Effector memory CD8-positive, alpha-beta T cell (primary cell): ENCODE results near the gene GRB14.

Experiments used
- ATAC-seq: fragments of 150-1000 bp; cut with Tn5 transposase; replicated peaks from 2 replicates; pipeline ENCODE4 v1.10.0; 2021; ENCODE audit warnings: mild to moderate bottlenecking, moderate library complexity
- DNase-seq, 3 experiments: peaks; one replicate each; pipeline ENCODE4 v3.0.0; 2021
- H3K27ac Mint-ChIP-seq, 2 donors: one replicate each; pipeline ENCODE4 v1.8.0; 2022; ENCODE audit warnings: mild to moderate bottlenecking in 2 of 2, mixed read lengths in 2 of 2, moderate library complexity in 2 of 2
- H3K27me3 Mint-ChIP-seq, 2 donors: one replicate each; pipeline ENCODE4 v1.8.0; 2022; ENCODE audit warnings: mixed read lengths in 2 of 2
- H3K36me3 Mint-ChIP-seq: one replicate; pipeline ENCODE4 v1.8.0; 2022; ENCODE audit warnings: mild to moderate bottlenecking, moderate library complexity, mixed read lengths; ENCODE audit not compliant: insufficient read depth
- H3K4me1 Mint-ChIP-seq, 2 donors: one replicate each; pipeline ENCODE4 v1.8.0; 2022; ENCODE audit warnings: low read depth in 2 of 2, mixed read lengths in 2 of 2
- H3K4me3 Mint-ChIP-seq, 2 donors: one replicate each; pipeline ENCODE4 v1.8.0; 2022; ENCODE audit warnings: mild to moderate bottlenecking in 2 of 2, mixed read lengths in 2 of 2, moderate library complexity in 2 of 2
- H3K9me3 Mint-ChIP-seq, 2 donors: one replicate each; pipeline ENCODE4 v1.8.0; 2022; ENCODE audit warnings: mixed read lengths in 2 of 2
- total RNA-seq, 9 experiments: gene quantifications; one replicate each; lab custom pipeline; 2026; lab: John Stamatoyannopoulos, UW

Gene GRB14
- 0 to 0.42 (median 0) reads per million in 9 experiments for total RNA-seq

DNA sequence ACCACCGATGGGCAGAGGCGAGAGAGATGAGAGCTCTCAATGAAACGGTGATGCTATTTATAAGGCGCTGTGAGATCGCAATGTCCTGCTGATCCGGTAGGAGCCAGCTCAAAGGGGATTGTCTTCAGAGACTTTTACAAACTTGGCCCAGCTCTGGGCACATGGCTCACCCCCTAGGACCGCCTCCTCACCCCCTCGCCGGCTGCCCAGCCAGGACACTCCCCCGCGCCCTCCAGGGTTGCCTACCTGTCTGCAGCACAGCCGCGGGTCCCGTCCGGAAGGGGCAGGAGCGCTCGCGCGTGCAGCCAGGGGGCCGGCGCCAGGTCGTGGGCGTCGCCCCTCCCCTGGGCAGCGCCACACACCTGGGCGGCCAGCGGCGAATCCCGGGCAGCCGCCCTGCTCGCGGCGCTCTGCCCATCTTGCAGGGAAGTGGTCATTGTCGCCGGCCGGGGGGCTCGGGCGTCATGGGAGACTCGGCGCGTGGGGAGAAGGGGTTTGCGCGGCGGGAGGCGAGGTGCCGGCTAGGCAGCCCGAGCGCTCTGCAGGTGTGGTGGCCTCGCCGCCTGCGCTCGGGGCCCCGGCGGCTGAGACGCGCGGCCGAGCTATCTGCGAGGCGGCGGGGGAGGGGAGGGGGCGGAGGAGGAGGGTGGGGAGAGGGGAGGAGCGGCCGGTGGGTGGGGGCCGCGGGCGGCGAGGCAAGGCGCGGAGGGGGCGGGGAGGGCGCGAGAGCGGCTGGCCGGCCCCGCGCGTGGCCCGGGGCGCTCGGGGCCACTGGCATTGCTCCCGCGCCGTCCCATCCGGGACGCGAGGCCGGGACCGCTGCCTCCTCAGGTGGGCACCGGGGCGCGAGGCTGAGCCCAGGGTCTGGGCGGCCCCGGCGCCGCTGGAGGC lies at the start of gene GRB14:
TSS of gene GRB14 (minus strand) at position 610 of the 891 bp plus-strand sequence. CDS start at position 437, 173 bp downstream.
- H3K36me3 Mint-ChIP-seq: no peaks in the 10 kb centered on the region
- DNase-seq: no peak
- H3K4me1 Mint-ChIP-seq: peaks cover 0 to 1% of the 10 kb centered on the region in 2 donors
- ATAC-seq: no peak
- no peak within 1 kb of the TSS for H3K4me3 Mint-ChIP-seq
- peaks cover 3 to 7% of the 10 kb centered on the region in 2 donors for H3K9me3 Mint-ChIP-seq
- H3K27ac Mint-ChIP-seq: no peak within 1 kb of the TSS
- H3K27me3 Mint-ChIP-seq: no peaks in the 10 kb centered on the region

DNA sequence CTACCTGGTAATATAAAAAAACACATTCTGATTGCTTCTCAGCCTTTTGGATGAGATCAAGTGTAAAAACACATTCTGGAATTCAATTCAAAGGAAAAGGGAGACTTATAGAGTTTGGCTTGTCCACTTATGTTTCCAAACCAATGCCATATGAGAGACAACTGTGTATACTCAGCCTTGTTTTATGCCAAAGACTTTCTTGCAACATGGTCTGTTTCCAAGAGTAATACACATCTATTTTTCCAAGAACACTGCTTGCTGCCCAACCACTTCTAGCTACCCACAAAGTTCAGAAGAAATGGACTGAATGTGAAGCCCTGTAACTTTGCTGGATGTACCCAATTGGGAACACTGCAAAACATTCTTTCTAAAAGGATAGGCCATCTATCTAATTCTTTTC lies 48.0 kb upstream of the GRB14 start:
- Mint-ChIP-seq H3K9me3 (peaks cover 0 to 7% of the 10 kb centered on the region in 2 donors), H3K36me3 (no peaks in the 10 kb centered on the region), H3K27me3 (no peaks in the 10 kb centered on the region), H3K4me1 (no peaks in the 10 kb centered on the region), H3K27ac (no peak overlapping the region), H3K4me3 (no peak overlapping the region)
- DNase-seq (no peak), ATAC-seq (no peak)

DNA sequence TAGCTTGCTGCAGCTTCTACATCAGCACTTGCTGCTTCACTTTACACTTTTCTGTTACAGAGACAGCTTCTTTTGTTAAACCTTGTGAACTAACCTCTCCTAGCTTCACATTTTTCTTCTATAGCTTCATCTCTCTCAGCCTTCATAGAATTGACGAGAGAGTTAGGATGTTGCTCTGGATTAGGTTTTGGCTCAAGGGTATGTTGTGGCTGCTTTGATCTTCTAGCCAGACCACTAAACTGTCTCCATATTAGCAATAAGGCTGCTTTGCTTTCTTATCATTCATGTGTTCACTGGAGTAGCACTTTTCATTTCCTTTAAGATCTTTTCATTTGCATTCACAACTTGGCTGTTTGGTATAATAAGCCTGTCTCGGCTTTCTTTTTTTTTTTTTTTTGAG lies 46.3 kb upstream of the GRB14 start:
- ATAC-seq (no peak), DNase-seq (no peak)
- Mint-ChIP-seq H3K27me3 (no peaks in the 10 kb centered on the region), H3K4me3 (no peak overlapping the region), H3K4me1 (no peaks in the 10 kb centered on the region), H3K9me3 (peaks cover 2 to 7% of the 10 kb centered on the region in 2 donors), H3K36me3 (no peaks in the 10 kb centered on the region), H3K27ac (no peak overlapping the region)

DNA sequence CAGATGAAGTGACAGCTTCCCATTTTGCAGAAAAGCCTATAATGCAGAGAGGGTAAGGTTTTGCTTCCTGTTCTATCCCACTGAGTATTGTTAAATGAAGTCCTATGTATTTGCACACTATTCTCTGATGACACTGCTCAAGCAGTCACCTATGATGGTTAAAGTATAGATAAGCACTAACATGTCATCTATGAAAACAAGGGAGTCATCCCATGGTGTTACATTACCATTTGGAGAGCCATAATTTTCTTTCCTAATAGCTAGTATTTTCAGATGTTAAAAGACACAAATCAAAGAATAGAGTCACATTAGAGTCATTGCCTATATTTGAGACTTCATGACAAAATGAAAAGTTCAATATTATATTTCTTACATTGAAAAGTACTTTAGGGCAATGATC lies 42.8 kb upstream of the GRB14 start:
- Mint-ChIP-seq H3K4me3 (no peak overlapping the region), H3K36me3 (no peaks in the 10 kb centered on the region), H3K27ac (no peak overlapping the region), H3K27me3 (no peaks in the 10 kb centered on the region), H3K4me1 (no peaks in the 10 kb centered on the region), H3K9me3 (peaks cover 6 to 13% of the 10 kb centered on the region in 2 donors)
- ATAC-seq: no peak
- no peak for DNase-seq

DNA sequence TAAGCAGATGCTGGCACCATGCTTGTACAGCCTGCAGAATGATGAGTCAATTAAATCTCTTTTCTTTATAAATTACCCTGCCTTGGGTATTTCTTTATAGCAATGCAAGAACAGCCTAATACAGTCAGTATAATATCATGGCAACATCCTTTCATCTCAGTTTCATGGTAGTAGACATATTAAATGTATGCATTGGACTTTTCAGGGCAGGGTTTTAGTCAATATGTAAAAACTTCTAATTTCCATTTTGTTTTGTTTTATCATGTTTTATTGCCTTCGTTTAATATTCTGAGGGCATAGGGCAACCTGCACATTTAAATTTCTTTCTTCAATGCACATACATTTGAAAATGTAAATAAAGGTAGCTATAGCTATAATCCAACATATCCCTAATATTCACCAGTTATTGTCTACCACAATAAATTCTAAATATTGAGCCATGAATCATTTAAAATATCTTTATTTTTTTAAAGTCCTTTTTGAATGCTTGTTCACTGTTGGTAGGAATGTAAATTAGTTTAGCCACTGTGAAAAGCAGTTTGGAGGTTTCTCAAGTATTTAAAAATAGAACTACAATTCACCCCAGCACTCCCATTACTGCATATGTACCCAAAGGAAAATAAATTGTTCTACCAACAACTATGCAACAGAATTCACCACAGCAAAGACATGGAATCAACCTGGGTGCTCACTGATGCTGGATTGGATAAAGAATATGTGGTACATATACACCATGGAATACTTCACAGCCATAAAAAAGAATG lies 41.8 kb upstream of the GRB14 start:
- Mint-ChIP-seq H3K9me3 (peaks cover 9 to 13% of the 10 kb centered on the region in 2 donors), H3K27ac (no peak overlapping the region), H3K36me3 (no peaks in the 10 kb centered on the region), H3K27me3 (no peaks in the 10 kb centered on the region), H3K4me3 (no peak overlapping the region), H3K4me1 (no peaks in the 10 kb centered on the region)
- no peak for ATAC-seq
- no peak for DNase-seq

DNA sequence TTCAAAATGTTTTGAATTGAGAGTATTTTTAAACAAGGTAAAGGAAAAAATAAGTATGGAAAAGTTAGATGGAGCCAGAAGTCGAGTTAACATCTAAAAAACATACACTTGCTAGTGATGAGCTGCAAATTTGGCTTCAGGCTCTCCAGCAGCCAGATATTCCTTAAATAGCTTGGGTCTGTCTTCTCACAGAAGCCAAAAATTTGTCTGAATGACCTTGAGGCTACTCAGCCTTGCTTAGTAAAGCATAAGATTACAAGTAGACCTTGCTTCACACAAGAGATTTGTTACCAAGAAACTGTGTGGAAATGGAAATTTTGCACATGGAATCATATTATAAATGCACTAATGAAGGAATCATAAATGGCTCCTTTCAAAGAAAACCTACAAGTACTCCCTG lies 40.8 kb upstream of the GRB14 start:
- no peaks in the 10 kb centered on the region for H3K27me3 Mint-ChIP-seq
- H3K27ac Mint-ChIP-seq: no peak overlapping the region
- no peaks in the 10 kb centered on the region for H3K4me1 Mint-ChIP-seq
- peaks cover 12 to 13% of the 10 kb centered on the region in 2 donors for H3K9me3 Mint-ChIP-seq
- H3K36me3 Mint-ChIP-seq: no peaks in the 10 kb centered on the region
- H3K4me3 Mint-ChIP-seq: no peak overlapping the region
- no peak for DNase-seq
- ATAC-seq: no peak

DNA sequence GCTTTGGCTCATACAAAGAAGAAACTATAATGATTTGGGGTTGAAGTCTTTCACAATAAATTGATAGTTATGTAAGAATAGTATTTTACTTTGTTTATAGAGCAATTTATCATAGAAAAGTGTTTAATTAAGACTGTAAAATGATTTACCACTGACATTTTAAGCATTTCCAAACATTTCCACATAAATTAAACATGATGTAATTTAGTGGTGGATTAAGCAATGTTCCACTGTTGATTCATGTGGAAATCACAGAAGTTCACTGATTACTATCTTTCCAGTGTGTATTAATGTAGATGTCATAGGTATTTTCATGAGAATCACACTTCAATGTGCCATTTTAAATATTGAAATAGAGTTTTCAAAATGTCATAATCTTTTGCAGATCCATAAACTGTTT lies 40.1 kb upstream of the GRB14 start:
- Mint-ChIP-seq H3K27ac (no peak overlapping the region), H3K36me3 (no peaks in the 10 kb centered on the region), H3K27me3 (no peaks in the 10 kb centered on the region), H3K4me1 (no peaks in the 10 kb centered on the region), H3K9me3 (peaks cover 6 to 13% of the 10 kb centered on the region in 2 donors), H3K4me3 (no peak overlapping the region)
- DNase-seq (no peak), ATAC-seq (no peak)

DNA sequence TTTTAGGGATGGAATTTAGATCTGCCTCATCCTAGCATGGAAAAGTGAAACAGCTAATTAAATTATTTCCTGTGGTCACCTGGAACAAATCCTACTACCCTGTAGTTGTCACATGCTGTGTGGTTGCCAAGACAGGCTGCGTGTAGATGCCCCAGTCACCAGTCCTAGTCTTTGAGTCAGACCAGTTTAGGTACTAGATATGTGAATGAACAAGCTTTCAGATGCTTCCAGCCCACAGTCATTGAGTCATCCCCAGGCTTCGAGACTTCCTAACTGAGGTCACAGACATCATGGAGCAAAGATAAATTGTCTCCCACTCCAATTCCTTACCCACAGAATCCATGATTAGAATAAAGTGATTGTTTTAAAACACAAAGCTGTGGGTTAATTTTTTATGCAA lies 35.8 kb upstream of the GRB14 start:
- H3K4me3 Mint-ChIP-seq: no peak overlapping the region
- ATAC-seq: no peak
- peaks cover 15 to 17% of the 10 kb centered on the region in 2 donors for H3K9me3 Mint-ChIP-seq
- H3K4me1 Mint-ChIP-seq: no peaks in the 10 kb centered on the region
- H3K27ac Mint-ChIP-seq: no peak overlapping the region
- DNase-seq: no peak
- no peaks in the 10 kb centered on the region for H3K27me3 Mint-ChIP-seq
- no peaks in the 10 kb centered on the region for H3K36me3 Mint-ChIP-seq

DNA sequence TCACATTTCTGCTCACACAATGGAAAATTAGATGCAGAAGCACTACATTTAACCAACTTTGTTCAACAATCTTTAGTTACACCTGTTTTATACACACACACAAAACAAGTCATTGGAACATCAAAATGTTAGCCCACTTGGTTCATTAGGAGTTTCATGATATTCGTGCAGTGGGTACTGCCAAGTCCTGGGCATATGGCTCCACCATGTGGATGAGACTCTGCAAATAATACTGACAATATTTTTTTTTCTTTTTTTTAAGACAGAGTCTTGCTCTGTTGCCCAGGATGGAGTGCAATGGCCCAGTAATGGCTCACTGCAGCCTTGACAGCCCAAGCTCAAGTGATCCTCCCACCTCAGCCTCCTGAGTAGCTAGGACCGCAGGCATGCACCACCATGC lies 34.5 kb upstream of the GRB14 start:
- Mint-ChIP-seq H3K9me3 (peaks cover 18 to 24% of the 10 kb centered on the region in 2 donors), H3K27me3 (no peaks in the 10 kb centered on the region), H3K36me3 (no peaks in the 10 kb centered on the region), H3K4me3 (no peak overlapping the region), H3K27ac (no peak overlapping the region), H3K4me1 (no peaks in the 10 kb centered on the region)
- DNase-seq (no peak), ATAC-seq (no peak)

DNA sequence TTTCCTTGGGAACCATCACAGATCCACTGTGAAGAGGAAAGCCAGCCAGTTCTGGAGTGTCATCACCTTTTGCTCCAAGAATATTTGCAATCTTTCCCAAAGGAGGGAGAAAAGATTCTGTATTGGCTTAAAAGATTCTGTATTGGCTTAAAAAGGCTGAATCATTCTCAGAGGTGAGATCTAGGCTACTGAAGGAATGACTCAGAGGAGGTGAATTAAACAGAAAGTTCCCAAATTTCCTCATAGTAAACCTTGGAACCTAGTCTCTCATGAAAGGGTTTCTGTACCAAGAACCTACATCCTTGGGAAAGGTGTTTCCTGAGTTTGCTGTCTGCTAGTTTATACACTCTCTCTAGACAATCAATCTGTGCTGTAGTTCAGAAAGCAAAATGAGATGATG lies 34.1 kb upstream of the GRB14 start:
- H3K27ac Mint-ChIP-seq: no peak overlapping the region
- peaks cover 21 to 27% of the 10 kb centered on the region in 2 donors for H3K9me3 Mint-ChIP-seq
- no peaks in the 10 kb centered on the region for H3K36me3 Mint-ChIP-seq
- no peak for DNase-seq
- no peak overlapping the region for H3K4me3 Mint-ChIP-seq
- ATAC-seq: no peak
- H3K27me3 Mint-ChIP-seq: no peaks in the 10 kb centered on the region
- no peaks in the 10 kb centered on the region for H3K4me1 Mint-ChIP-seq

DNA sequence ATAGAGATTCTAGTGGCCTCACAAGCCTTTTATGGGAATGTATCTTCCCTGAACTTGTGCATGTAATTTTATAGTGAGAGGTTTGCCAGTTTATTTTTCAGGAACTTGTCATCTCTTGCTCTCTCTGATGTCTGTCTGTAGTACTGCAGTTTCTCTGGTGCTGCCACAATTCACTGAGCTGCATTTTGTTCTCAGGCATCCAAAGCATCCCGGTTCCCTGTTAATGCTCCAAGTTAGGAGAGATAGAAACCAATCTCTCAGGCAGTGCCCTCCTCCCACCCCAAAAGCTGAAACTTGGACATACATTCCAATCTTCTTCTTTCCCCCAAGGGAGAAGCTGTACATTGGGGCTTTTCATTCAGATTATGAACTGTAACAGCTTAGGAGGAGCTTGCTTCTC lies 30.1 kb upstream of the GRB14 start:
- no peak overlapping the region for H3K4me3 Mint-ChIP-seq
- H3K9me3 Mint-ChIP-seq: peaks cover 17 to 29% of the 10 kb centered on the region in 2 donors
- DNase-seq: no peak
- H3K4me1 Mint-ChIP-seq: no peaks in the 10 kb centered on the region
- no peaks in the 10 kb centered on the region for H3K36me3 Mint-ChIP-seq
- H3K27me3 Mint-ChIP-seq: no peaks in the 10 kb centered on the region
- H3K27ac Mint-ChIP-seq: no peak overlapping the region
- no peak for ATAC-seq

DNA sequence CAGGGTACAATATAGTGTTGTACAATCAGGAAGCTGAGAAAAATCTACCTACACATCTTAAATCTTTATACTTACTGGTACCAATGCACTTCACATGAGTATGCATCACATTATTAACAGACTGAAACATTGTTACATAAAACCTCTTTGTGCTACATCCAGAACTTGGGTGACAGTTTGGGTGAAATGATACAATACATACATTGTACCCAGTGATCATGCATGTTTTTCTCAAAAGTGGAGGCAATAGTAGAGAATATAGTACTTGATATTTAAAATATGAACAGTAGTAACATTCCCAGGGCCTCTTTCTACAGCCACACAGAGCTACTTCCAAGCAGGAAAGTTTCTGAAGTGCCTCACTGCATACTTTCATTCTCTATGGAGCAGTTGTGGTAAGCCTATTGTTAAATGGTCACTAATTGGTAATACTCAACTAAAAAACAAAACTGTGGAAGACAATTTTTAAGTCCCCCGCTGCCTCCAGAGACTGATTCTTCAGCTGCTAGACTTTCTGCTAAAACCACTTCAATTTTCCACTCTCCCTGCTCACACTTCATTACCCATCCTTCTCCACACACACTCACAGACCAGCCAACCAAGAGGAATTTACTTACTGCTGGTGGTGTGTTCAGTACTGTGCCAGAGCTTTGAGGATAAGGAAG lies 22.9 kb upstream of the GRB14 start:
- Mint-ChIP-seq H3K4me1 (no peaks in the 10 kb centered on the region), H3K27ac (no peak overlapping the region), H3K4me3 (no peak overlapping the region), H3K36me3 (no peaks in the 10 kb centered on the region), H3K27me3 (no peaks in the 10 kb centered on the region), H3K9me3 (peaks cover 7 to 8% of the 10 kb centered on the region in 2 donors)
- DNase-seq (no peak), ATAC-seq (no peak)

DNA sequence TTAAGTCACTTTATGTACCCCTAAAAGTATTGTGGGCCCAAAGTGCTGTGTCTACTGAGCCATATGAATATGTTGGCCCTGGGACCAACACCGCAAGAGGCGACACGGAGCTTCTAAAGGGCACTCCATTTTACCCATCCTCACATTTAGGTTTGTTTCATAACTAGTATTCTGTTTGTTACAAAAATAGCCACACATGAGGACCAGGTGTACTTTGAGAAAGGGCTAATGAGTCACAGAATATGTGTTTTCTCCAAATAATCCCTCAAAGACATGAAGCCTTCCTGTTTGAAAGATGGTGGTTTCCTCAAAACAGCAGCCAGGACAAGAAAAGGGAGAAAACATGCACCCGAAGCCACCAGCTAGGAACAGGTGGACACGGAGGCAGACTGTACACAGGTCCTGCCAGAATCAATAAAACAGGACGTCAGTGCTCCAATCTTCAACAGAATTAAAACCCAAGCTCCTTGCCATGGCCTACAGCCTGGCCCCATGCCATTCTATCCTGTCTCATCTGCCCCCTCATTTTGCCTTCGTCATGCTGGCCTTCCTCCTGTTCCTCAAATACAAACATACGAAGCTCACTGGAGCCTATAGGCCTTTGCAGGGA lies 21.8 kb upstream of the GRB14 start:
- Mint-ChIP-seq H3K4me3 (no peak overlapping the region), H3K9me3 (peaks cover 8% of the 10 kb centered on the region in 2 donors), H3K27me3 (no peaks in the 10 kb centered on the region), H3K4me1 (no peaks in the 10 kb centered on the region), H3K36me3 (no peaks in the 10 kb centered on the region), H3K27ac (no peak overlapping the region)
- ATAC-seq: no peak
- no peak for DNase-seq
